ENCODE results near the gene MTHFD1.

- TF ChIP-seq CTCF (IDR thresholded peaks at IDR 0.05) (no peak), POLR2A (IDR thresholded peaks at IDR 0.05; ENCODE audit: low read depth) (no peak)
Measured at GRCh38 chr14:64468451-64468850, 80.3 kb downstream of the MTHFD1 start.
